ENCODE data around the gene BCL2L14. TPM values are rescaled to one million over a fixed set of nuclear protein-coding genes. Genes with fewer than 3 reads are reported as not detected.

Gene BCL2L14
- polyA plus RNA-seq (2013), result not detected in 2 replicates

GRCh38 chr12:12070674-12071656 lies at the start of gene BCL2L14:
Gene BCL2L14, plus strand, starts transcription at chr12:12070939. Its CDS starts 8,367 bp downstream, at chr12:12079306.
- no peaks in the 10 kb centered on the region for H3K27me3 ChIP-seq (ENCODE audit: insufficient read depth, low read length)
- H3K36me3 ChIP-seq (ENCODE audit: control insufficient read depth in 1 of 2, insufficient read depth in 2 of 2, low read length in 2 of 2), result no peaks in the 10 kb centered on the region
- no peaks in the 10 kb centered on the region for H3K9me3 ChIP-seq (ENCODE audit: insufficient read depth, low read depth, low read length)
- H3K18ac ChIP-seq (ENCODE audit: low read length), result no peak within 1 kb of the TSS
- no CpG with 5 or more reads among the region's 12 CpGs for WGBS (ENCODE audit: extremely low coverage, insufficient coverage, insufficient read length)
- H2AFZ ChIP-seq (ENCODE audit: insufficient read depth, low read length, poor library complexity), result no peak within 1 kb of the TSS
- no peak within 1 kb of the TSS for H4K91ac ChIP-seq (ENCODE audit: low read depth, low read length)
- no peak within 1 kb of the TSS for H4K8ac ChIP-seq (ENCODE audit: low read depth, low read length)
- H3K4me3 ChIP-seq (ENCODE audit: low read depth, low read length), result no peak within 1 kb of the TSS
- no peaks in the 10 kb centered on the region for H3K79me1 ChIP-seq (ENCODE audit: low read length)
- no peak within 1 kb of the TSS for H3K27ac ChIP-seq (ENCODE audit: low read depth, low read length)
- no peak within 1 kb of the TSS for H2BK12ac ChIP-seq (ENCODE audit: low read length)
- no peaks in the 10 kb centered on the region for H3K79me2 ChIP-seq (ENCODE audit: control insufficient read depth, insufficient read depth, low read length, poor library complexity)
- no peak within 1 kb of the TSS for H3K14ac ChIP-seq (ENCODE audit: low read length)
- no peak within 1 kb of the TSS for H3K9ac ChIP-seq (ENCODE audit: low read length)
- no peaks in the 10 kb centered on the region for H3K4me1 ChIP-seq (ENCODE audit: control insufficient read depth in 1 of 2, insufficient read depth in 2 of 2, low read length in 2 of 2)
- H2BK120ac ChIP-seq (ENCODE audit: insufficient read depth, low read length, poor library complexity), result no peak within 1 kb of the TSS
- no peak within 1 kb of the TSS for H2AK5ac ChIP-seq (ENCODE audit: low read length)
- peak in 1 of 2 donors; percentile 37 for DNase-seq
- no peak within 1 kb of the TSS for H2BK5ac ChIP-seq (ENCODE audit: low read depth, low read length, poor library complexity)
- H3K23ac ChIP-seq (ENCODE audit: low read length), result no peak within 1 kb of the TSS
- H4K12ac ChIP-seq (ENCODE audit: low read depth, low read length), result no peak within 1 kb of the TSS
- H3K4ac ChIP-seq (ENCODE audit: low read depth, low read length), result no peak within 1 kb of the TSS
- no peak within 1 kb of the TSS for H3K4me2 ChIP-seq (ENCODE audit: low read length)

GRCh38 chr12:12022306-12022936 lies 48.3 kb upstream of the BCL2L14 start:
- Histone ChIP-seq H2BK5ac (ENCODE audit: low read depth, low read length, poor library complexity) (no peak overlapping the region), H3K27me3 (ENCODE audit: insufficient read depth, low read length) (no peaks in the 10 kb centered on the region), H3K14ac (ENCODE audit: low read length) (no peak overlapping the region), H4K8ac (ENCODE audit: low read depth, low read length) (no peak overlapping the region), H4K91ac (ENCODE audit: low read depth, low read length) (no peak overlapping the region), H3K4ac (ENCODE audit: low read depth, low read length) (no peak overlapping the region), H3K9ac (ENCODE audit: low read length) (no peak overlapping the region), H3K23ac (ENCODE audit: low read length) (no peak overlapping the region), H3K79me2 (ENCODE audit: control insufficient read depth, insufficient read depth, low read length, poor library complexity) (no peaks in the 10 kb centered on the region), H3K27ac (ENCODE audit: low read depth, low read length) (no peak overlapping the region), H3K9me3 (ENCODE audit: insufficient read depth, low read depth, low read length) (peaks cover 2% of the 10 kb centered on the region), H2AK5ac (ENCODE audit: low read length) (no peak overlapping the region), H3K4me3 (ENCODE audit: low read depth, low read length) (no peak overlapping the region), H3K4me2 (ENCODE audit: low read length) (no peak overlapping the region), H2AFZ (ENCODE audit: insufficient read depth, low read length, poor library complexity) (no peak overlapping the region), H3K36me3 (ENCODE audit: control insufficient read depth in 1 of 2, insufficient read depth in 2 of 2, low read length in 2 of 2) (no peaks in the 10 kb centered on the region), H3K18ac (ENCODE audit: low read length) (no peak overlapping the region), H4K12ac (ENCODE audit: low read depth, low read length) (no peak overlapping the region), H2BK12ac (ENCODE audit: low read length) (peak overlapping the region; percentile 43), H2BK120ac (ENCODE audit: insufficient read depth, low read length, poor library complexity) (no peak overlapping the region), H3K79me1 (ENCODE audit: low read length) (no peaks in the 10 kb centered on the region), H3K4me1 (ENCODE audit: control insufficient read depth in 1 of 2, insufficient read depth in 2 of 2, low read length in 2 of 2) (peaks cover 3 to 11% of the 10 kb centered on the region in 2 experiments)
- no CpG with 5 or more reads among the region's 8 CpGs for WGBS (ENCODE audit: extremely low coverage, insufficient coverage, insufficient read length)
- DNase-seq, result no peak

- Histone ChIP-seq H3K4ac (ENCODE audit: low read depth, low read length) (no peak overlapping the region), H2AFZ (ENCODE audit: insufficient read depth, low read length, poor library complexity) (no peak overlapping the region), H2AK5ac (ENCODE audit: low read length) (no peak overlapping the region), H4K91ac (ENCODE audit: low read depth, low read length) (no peak overlapping the region), H4K12ac (ENCODE audit: low read depth, low read length) (no peak overlapping the region), H4K8ac (ENCODE audit: low read depth, low read length) (no peak overlapping the region), H3K36me3 (ENCODE audit: control insufficient read depth in 1 of 2, insufficient read depth in 2 of 2, low read length in 2 of 2) (no peaks in the 10 kb centered on the region), H3K4me3 (ENCODE audit: low read depth, low read length) (no peak overlapping the region), H3K9ac (ENCODE audit: low read length) (no peak overlapping the region), H3K18ac (ENCODE audit: low read length) (no peak overlapping the region), H3K23ac (ENCODE audit: low read length) (no peak overlapping the region), H2BK5ac (ENCODE audit: low read depth, low read length, poor library complexity) (no peak overlapping the region), H3K9me3 (ENCODE audit: insufficient read depth, low read depth, low read length) (peaks cover 2% of the 10 kb centered on the region), H3K27me3 (ENCODE audit: insufficient read depth, low read length) (no peaks in the 10 kb centered on the region), H3K4me1 (ENCODE audit: control insufficient read depth in 1 of 2, insufficient read depth in 2 of 2, low read length in 2 of 2) (peaks cover 3 to 5% of the 10 kb centered on the region in 2 experiments), H3K14ac (ENCODE audit: low read length) (no peak overlapping the region), H3K27ac (ENCODE audit: low read depth, low read length) (no peak overlapping the region), H3K79me2 (ENCODE audit: control insufficient read depth, insufficient read depth, low read length, poor library complexity) (no peaks in the 10 kb centered on the region), H3K79me1 (ENCODE audit: low read length) (no peaks in the 10 kb centered on the region), H2BK120ac (ENCODE audit: insufficient read depth, low read length, poor library complexity) (no peak overlapping the region), H3K4me2 (ENCODE audit: low read length) (no peak overlapping the region), H2BK12ac (ENCODE audit: low read length) (no peak overlapping the region)
- no peak for DNase-seq
- WGBS (ENCODE audit: extremely low coverage, insufficient coverage, insufficient read length), result no CpG with 5 or more reads among the region's 2 CpGs
These were observed 47.3 kb upstream of the BCL2L14 start for GRCh38 chr12:12023456-12023855.

- H3K23ac ChIP-seq (ENCODE audit: low read length), result no peak overlapping the region
- H2AK5ac ChIP-seq (ENCODE audit: low read length), result no peak overlapping the region
- no peak overlapping the region for H3K4me3 ChIP-seq (ENCODE audit: low read depth, low read length)
- H3K4ac ChIP-seq (ENCODE audit: low read depth, low read length), result no peak overlapping the region
- no peak overlapping the region for H3K14ac ChIP-seq (ENCODE audit: low read length)
- DNase-seq, result no peak
- no peak overlapping the region for H4K91ac ChIP-seq (ENCODE audit: low read depth, low read length)
- no peaks in the 10 kb centered on the region for H3K36me3 ChIP-seq (ENCODE audit: control insufficient read depth in 1 of 2, insufficient read depth in 2 of 2, low read length in 2 of 2)
- H3K4me2 ChIP-seq (ENCODE audit: low read length), result no peak overlapping the region
- peaks cover 2% of the 10 kb centered on the region for H3K9me3 ChIP-seq (ENCODE audit: insufficient read depth, low read depth, low read length)
- no peak overlapping the region for H2BK120ac ChIP-seq (ENCODE audit: insufficient read depth, low read length, poor library complexity)
- no peak overlapping the region for H3K9ac ChIP-seq (ENCODE audit: low read length)
- no peak overlapping the region for H4K8ac ChIP-seq (ENCODE audit: low read depth, low read length)
- H4K12ac ChIP-seq (ENCODE audit: low read depth, low read length), result no peak overlapping the region
- no peak overlapping the region for H2AFZ ChIP-seq (ENCODE audit: insufficient read depth, low read length, poor library complexity)
- no peak overlapping the region for H3K27ac ChIP-seq (ENCODE audit: low read depth, low read length)
- no peaks in the 10 kb centered on the region for H3K79me2 ChIP-seq (ENCODE audit: control insufficient read depth, insufficient read depth, low read length, poor library complexity)
- no peak overlapping the region for H2BK12ac ChIP-seq (ENCODE audit: low read length)
- no peak overlapping the region for H2BK5ac ChIP-seq (ENCODE audit: low read depth, low read length, poor library complexity)
- H3K4me1 ChIP-seq (ENCODE audit: control insufficient read depth in 1 of 2, insufficient read depth in 2 of 2, low read length in 2 of 2), result peaks cover 0 to under 1% of the 10 kb centered on the region in 2 experiments
- WGBS (ENCODE audit: extremely low coverage, insufficient coverage, insufficient read length), result no CpG with 5 or more reads among the region's 10 CpGs
- no peaks in the 10 kb centered on the region for H3K27me3 ChIP-seq (ENCODE audit: insufficient read depth, low read length)
- H3K18ac ChIP-seq (ENCODE audit: low read length), result no peak overlapping the region
- H3K79me1 ChIP-seq (ENCODE audit: low read length), result no peaks in the 10 kb centered on the region
These were observed 45.6 kb upstream of the BCL2L14 start for GRCh38 chr12:12024911-12025682.
